ENCODE results near the gene VPS35. TPM values are rescaled to one million over a fixed set of nuclear protein-coding genes. Genes with fewer than 3 reads are reported as not detected.
"Not testable (repeated sequence)": the region's sequence is repeated elsewhere in the genome, so short reads cannot be mapped to it uniquely, and the experiment has no call there.

VPS35 gene
- total RNA-seq, 1 experiment from 2014 or later = 200 TPM

GRCh38 chr16:46623246-46623645 is 65.7 kb downstream of the VPS35 start:
- in situ Hi-C loops (cut with HindIII; ENCODE audit: low sequenced_read_pairs); DNase-seq (ENCODE audit: low spot score): not testable (repeated sequence)

GRCh38 chr16:46621934-46622676 is 66.9 kb downstream of the VPS35 start:
- in situ Hi-C loops (cut with HindIII; ENCODE audit: low sequenced_read_pairs) = no loop called here
- no peak for DNase-seq (ENCODE audit: low spot score)

- DNase-seq (ENCODE audit: low spot score) = peak; percentile 53
- in situ Hi-C loops (cut with HindIII; ENCODE audit: low sequenced_read_pairs) = no loop called here
Observed at GRCh38 chr16:46621006-46621933, 67.7 kb downstream of the VPS35 start, which contains the start of gene SHCBP1. TSS of gene SHCBP1 (minus strand) at chr16:46621379. CDS start at chr16:46621359, 20 bp downstream.

- in situ Hi-C loops (cut with HindIII; ENCODE audit: low sequenced_read_pairs) = no loop called here
- DNase-seq (ENCODE audit: low spot score) = no peak
Observed at GRCh38 chr16:46620266-46621005, 68.5 kb downstream of the VPS35 start.

- in situ Hi-C loops (cut with HindIII; ENCODE audit: low sequenced_read_pairs) = no loop called here
- DNase-seq (ENCODE audit: low spot score) = no peak
Observed at GRCh38 chr16:46618516-46618915, 70.5 kb downstream of the VPS35 start.

GRCh38 chr16:46614006-46614405 is 75.0 kb downstream of the VPS35 start:
- no peak for DNase-seq (ENCODE audit: low spot score)
- in situ Hi-C loops (cut with HindIII; ENCODE audit: low sequenced_read_pairs) = no loop called here

GRCh38 chr16:46613352-46613751 is 75.6 kb downstream of the VPS35 start:
- DNase-seq (ENCODE audit: low spot score) = no peak
- in situ Hi-C loops (cut with HindIII; ENCODE audit: low sequenced_read_pairs) = no loop called here

GRCh38 chr16:46612121-46612520 is 76.9 kb downstream of the VPS35 start:
- in situ Hi-C loops (cut with HindIII; ENCODE audit: low sequenced_read_pairs) = no loop called here
- no peak for DNase-seq (ENCODE audit: low spot score)

GRCh38 chr16:46607529-46607928 is 81.4 kb downstream of the VPS35 start:
- peak; percentile 43 for DNase-seq (ENCODE audit: low spot score)
- in situ Hi-C loops (cut with HindIII; ENCODE audit: low sequenced_read_pairs) = no loop called here

GRCh38 chr16:46606231-46606630 is 82.7 kb downstream of the VPS35 start:
- in situ Hi-C loops (cut with HindIII; ENCODE audit: low sequenced_read_pairs) = no loop called here
- no peak for DNase-seq (ENCODE audit: low spot score)

Other genes starting within 250 kb of the VPS35 start
- gene SHCBP1, start 67.8 kb downstream of the VPS35 start, total RNA-seq (2014; rRNA removed; shearing (Covaris generic)) = 11.1 and 30.9 TPM in 2 replicates
- 88.0 and 88.2 TPM in 2 replicates for gene ORC6, start 481 bp upstream of the VPS35 start, total RNA-seq (2014; rRNA removed; shearing (Covaris generic))
- gene MYLK3, start 59.2 kb upstream of the VPS35 start, total RNA-seq (2014; rRNA removed; shearing (Covaris generic)) = 4.7 and 9.1 TPM in 2 replicates
- gene C16orf87, start 142.0 kb upstream of the VPS35 start, total RNA-seq (2014; rRNA removed; shearing (Covaris generic)) = 19.6 and 20.6 TPM in 2 replicates
- gene GPT2, start 195.2 kb upstream of the VPS35 start, total RNA-seq (2014; rRNA removed; shearing (Covaris generic)) = 34.2 and 38.3 TPM in 2 replicates

Data from G401 (cell line).